A673 (cell line): ENCODE data around the gene CHCHD6.

ENCODE experiments used
- EZH2 ChIP-seq: fragments of 200-600 bp; sonication (generic); IDR thresholded peaks from 2 replicates; pipeline ENCODE4 v1.6.1; 2017; ENCODE audit warnings: borderline replicate concordance, low read depth, mild to moderate bottlenecking, mixed read lengths, antibody characterized with exemption, low read length; ENCODE audit not compliant: poor library complexity, severe bottlenecking
- TF ChIP-seq, protein P1 (sequence below): fragments of 300-800, 200-600 bp; sonication (generic); conservative IDR thresholded peaks from 2 replicates; pipeline ENCODE4 v1.5.1; 2017; ENCODE audit warnings: low read depth, mild to moderate bottlenecking, antibody characterized with exemption, low read length, moderate library complexity, mixed read lengths

DNA sequence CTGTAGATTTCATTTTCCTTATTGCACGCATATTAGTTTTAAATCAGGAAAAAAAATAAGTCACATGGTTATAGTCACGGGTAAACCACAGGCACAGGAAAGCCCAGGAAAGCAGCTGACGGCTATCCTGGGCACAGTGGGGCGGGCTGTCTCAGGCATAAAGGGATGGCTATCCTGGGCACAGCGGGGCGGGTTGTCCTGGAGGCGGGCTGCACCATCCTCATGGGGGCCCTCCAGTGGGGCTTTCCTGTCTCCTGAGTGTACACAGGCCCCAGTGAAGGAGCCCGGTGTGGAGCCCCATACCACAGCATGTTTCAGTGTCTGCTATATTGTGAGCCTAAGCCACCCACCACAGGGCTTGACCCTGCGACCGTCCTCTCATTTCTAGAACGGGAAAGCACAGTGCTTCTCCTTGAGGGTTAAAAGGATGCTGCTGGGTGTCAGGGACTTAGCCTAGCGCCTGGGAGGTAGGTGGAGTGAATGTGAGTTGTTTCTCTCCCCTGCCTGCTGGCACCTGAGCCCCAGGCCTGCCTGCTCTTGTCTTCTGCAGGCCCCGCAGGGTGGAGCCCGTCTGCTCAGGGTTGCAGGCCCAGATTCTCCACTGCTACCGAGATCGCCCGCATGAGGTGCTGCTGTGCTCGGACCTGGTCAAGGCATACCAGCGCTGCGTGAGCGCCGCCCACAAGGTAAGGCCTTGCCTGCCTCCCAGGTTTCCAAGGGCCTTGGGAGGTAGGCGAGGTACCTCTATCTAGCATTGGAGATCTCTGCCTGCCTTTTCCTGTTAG is 253.0 kb downstream of the CHCHD6 start:
- TF ChIP-seq, protein P1, sequence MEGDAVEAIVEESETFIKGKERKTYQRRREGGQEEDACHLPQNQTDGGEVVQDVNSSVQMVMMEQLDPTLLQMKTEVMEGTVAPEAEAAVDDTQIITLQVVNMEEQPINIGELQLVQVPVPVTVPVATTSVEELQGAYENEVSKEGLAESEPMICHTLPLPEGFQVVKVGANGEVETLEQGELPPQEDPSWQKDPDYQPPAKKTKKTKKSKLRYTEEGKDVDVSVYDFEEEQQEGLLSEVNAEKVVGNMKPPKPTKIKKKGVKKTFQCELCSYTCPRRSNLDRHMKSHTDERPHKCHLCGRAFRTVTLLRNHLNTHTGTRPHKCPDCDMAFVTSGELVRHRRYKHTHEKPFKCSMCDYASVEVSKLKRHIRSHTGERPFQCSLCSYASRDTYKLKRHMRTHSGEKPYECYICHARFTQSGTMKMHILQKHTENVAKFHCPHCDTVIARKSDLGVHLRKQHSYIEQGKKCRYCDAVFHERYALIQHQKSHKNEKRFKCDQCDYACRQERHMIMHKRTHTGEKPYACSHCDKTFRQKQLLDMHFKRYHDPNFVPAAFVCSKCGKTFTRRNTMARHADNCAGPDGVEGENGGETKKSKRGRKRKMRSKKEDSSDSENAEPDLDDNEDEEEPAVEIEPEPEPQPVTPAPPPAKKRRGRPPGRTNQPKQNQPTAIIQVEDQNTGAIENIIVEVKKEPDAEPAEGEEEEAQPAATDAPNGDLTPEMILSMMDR: no peak
- TF ChIP-seq EZH2: no peak
